PC-3 (cell line): Measurements from ENCODE around the gene UBL4A.

ENCODE experiments used
- EZH2phosphoT487 ChIP-seq: fragments of 300-600 bp; sonication (generic); IDR thresholded peaks from 2 replicates; pipeline ENCODE4 v1.6.1; 2018; ENCODE audit warnings: mild to moderate bottlenecking, antibody characterized with exemption, low read length, borderline replicate concordance
- TF ChIP-seq, protein P1 (sequence below): fragments of 300-600 bp; sonication (generic); conservative IDR thresholded peaks from 2 replicates; pipeline ENCODE4 v1.5.1; 2017; ENCODE audit warnings: antibody characterized with exemption, low read depth, mild to moderate bottlenecking, low read length

DNA sequence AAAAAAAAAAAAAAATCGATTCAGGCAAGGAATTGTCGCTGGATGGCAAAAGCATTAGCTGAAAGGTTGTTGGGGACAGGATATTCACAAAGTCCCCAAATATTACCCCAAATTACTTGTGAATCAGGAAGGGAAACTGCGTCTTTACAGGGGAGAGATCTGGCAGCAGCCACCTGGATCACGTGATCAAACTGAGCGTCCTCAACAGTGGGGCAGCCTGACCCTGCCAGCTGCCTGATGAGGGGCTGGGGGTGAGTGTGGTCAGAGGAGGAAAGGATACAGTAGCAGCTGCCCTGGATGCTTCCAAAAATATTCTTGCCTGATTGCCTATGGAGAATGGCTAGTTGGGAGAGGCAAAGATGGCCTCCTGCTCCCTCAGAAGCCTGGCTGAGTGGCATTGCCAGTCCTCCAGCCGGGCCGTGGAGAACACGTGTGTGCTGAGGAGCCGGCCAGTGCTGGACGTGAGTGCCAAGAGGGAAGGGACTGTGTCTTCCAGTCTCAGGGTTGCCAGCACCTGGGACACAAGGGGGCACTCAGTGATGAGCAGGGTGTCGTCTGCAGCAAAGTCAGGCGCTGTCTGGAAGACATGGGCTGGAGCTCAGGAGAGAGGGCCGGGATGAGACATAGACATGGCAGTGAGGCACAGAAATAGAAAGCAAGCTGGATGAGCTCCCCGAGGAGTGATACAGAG lies 4.4 kb downstream of the UBL4A start:
- TF ChIP-seq, protein P1, sequence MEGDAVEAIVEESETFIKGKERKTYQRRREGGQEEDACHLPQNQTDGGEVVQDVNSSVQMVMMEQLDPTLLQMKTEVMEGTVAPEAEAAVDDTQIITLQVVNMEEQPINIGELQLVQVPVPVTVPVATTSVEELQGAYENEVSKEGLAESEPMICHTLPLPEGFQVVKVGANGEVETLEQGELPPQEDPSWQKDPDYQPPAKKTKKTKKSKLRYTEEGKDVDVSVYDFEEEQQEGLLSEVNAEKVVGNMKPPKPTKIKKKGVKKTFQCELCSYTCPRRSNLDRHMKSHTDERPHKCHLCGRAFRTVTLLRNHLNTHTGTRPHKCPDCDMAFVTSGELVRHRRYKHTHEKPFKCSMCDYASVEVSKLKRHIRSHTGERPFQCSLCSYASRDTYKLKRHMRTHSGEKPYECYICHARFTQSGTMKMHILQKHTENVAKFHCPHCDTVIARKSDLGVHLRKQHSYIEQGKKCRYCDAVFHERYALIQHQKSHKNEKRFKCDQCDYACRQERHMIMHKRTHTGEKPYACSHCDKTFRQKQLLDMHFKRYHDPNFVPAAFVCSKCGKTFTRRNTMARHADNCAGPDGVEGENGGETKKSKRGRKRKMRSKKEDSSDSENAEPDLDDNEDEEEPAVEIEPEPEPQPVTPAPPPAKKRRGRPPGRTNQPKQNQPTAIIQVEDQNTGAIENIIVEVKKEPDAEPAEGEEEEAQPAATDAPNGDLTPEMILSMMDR = no peak
- no peak for TF ChIP-seq EZH2phosphoT487
